Mucosa of descending colon (tissue), 3 donors: ENCODE measurements around the gene MREG. TPM values are rescaled to one million over a fixed set of nuclear protein-coding genes. Genes with fewer than 3 reads are reported as not detected.

Experiments used
- ATAC-seq: fragments of 200-7000 bp; cut with Tn5 transposase; one replicate; pipeline ENCODE4 v1.9.1; 2020; ENCODE audit warnings: mild to moderate bottlenecking, moderate library complexity
- DNase-seq, 3 donors: peaks; one replicate each; pipeline ENCODE4 v3.0.0-alpha.2; 2020
- H3K36me3 ChIP-seq: fragments of 200-600 bp; one replicate; pipeline ENCODE4 v1.8.0; 2021; ENCODE audit warnings: low read depth, mild to moderate bottlenecking
- H3K4me1 ChIP-seq: fragments of 200-600 bp; one replicate; pipeline ENCODE4 v1.8.0; 2021; ENCODE audit warnings: low read depth, mild to moderate bottlenecking
- H3K4me3 ChIP-seq: fragments of 200-600 bp; one replicate; pipeline ENCODE4 v1.8.0; 2021; ENCODE audit warnings: mild to moderate bottlenecking
- H3K9me3 ChIP-seq: fragments of 200-600 bp; one replicate; pipeline ENCODE4 v1.8.0; 2021; ENCODE audit warnings: mild to moderate bottlenecking
- intact Hi-C, 2 donors: fragments of 100-400 bp; cut with DNase I in 1 of 2; cut with micrococcal nuclease in 1 of 2; formaldehyde crosslinking; loops; one replicate each; pipeline versions ENCODE4 v1.11.0 to v1.11.1; 2022; cut with DNase I, micrococcal nuclease
- total RNA-seq, 3 donors: library from RNA; stranded (reverse); fragmentation: NEBNext Ultra II Directional in 2 of 3; extraction: Animal tissue kit (Norgen Biotek cat#: 25700) in 2 of 3; gene quantifications; one replicate each; pipeline versions ENCODE4 v1.2.1 to v1.2.4, GENCODE V29; 2021 to 2023
- TF ChIP-seq, protein P1 (sequence below): fragments of 200-600 bp; IDR thresholded peaks from one replicate; pipeline ENCODE4 v1.8.0; 2022; ENCODE audit warnings: antibody characterized with exemption, mild to moderate bottlenecking
- donor health status: DM: no; HTN: no; CAD: no; lungs with moderate emphysema.
- donor health status: DM: no; HTN: no; CAD: no.
- donor health status: DM: no; HTN: yes; CAD: no.

The MREG gene
- total RNA-seq, 3 donors from 2014 or later: 5.7 to 10.9 (median 8.5) TPM

DNA sequence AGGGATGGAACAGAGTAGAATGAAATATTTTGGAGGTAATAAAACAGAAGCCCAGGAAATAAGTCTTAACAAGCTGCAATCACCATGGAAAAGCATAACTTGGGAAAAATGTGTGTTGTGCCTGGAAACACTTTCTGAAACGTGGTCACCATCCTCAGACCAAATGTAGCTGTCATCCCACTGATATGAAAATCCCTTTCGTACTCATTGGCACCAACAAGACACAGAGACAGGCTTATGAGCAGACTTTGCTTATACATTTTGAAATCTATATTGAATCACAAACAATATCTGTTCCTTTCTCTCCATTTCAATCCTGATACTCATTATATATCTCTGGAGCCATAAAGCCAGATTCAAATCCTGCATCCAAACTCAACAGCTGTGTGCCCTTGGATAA lies 28.7 kb downstream of the MREG start:
- H3K9me3 ChIP-seq: no peaks in the 10 kb centered on the region
- TF ChIP-seq, protein P1, sequence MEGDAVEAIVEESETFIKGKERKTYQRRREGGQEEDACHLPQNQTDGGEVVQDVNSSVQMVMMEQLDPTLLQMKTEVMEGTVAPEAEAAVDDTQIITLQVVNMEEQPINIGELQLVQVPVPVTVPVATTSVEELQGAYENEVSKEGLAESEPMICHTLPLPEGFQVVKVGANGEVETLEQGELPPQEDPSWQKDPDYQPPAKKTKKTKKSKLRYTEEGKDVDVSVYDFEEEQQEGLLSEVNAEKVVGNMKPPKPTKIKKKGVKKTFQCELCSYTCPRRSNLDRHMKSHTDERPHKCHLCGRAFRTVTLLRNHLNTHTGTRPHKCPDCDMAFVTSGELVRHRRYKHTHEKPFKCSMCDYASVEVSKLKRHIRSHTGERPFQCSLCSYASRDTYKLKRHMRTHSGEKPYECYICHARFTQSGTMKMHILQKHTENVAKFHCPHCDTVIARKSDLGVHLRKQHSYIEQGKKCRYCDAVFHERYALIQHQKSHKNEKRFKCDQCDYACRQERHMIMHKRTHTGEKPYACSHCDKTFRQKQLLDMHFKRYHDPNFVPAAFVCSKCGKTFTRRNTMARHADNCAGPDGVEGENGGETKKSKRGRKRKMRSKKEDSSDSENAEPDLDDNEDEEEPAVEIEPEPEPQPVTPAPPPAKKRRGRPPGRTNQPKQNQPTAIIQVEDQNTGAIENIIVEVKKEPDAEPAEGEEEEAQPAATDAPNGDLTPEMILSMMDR: no peak
- H3K4me1 ChIP-seq: no peaks in the 10 kb centered on the region

DNA sequence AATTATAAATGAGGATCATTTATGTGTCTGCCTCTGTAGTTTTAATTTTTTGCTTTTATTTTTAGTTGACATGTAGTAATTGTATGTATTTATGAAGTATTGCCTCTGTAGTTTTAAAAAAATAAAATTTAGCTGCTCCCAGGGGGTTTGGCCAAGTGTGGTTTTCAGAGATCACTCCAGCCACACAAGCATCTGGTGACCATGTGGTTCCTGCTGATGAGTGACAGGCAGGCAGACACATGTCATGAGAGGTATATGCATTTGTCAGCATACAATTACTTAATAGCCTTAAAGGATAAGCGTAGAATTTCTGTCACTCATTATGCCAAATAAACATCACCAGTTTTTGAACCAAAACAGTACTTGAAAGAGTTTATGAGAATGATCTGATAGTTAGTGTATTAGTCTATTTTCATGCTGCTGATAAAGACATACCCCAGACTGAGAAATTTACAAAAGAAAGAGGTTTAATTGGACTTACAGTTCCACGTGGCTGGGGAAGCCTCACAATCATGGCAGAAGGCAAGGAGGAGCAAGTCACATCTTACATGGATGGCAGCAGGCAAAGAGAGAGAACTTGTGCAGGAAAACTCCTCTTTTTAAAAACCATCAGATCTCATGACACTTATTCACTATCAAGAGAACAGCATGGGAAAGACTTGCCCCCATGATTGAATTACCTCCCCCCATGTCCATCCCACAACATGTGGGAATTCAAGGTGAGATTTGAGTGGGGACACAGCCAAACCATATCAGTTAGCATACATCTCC lies 29.6 kb downstream of the MREG start:
- no peaks in the 10 kb centered on the region for H3K4me1 ChIP-seq
- DNase-seq (no peak), ATAC-seq (no peak)
- H3K9me3 ChIP-seq: no peaks in the 10 kb centered on the region
- no peaks in the 10 kb centered on the region for H3K36me3 ChIP-seq
- H3K4me3 ChIP-seq: no peak overlapping the region
- intact Hi-C loops: no loop called here
- TF ChIP-seq, protein P1: no peak

More for the DNA sequence above, 28.7 kb downstream of the MREG start:
- ATAC-seq (no peak), DNase-seq (no peak)
- intact Hi-C loops: no loop called here
- no peak overlapping the region for H3K4me3 ChIP-seq
- H3K36me3 ChIP-seq: no peaks in the 10 kb centered on the region

DNA sequence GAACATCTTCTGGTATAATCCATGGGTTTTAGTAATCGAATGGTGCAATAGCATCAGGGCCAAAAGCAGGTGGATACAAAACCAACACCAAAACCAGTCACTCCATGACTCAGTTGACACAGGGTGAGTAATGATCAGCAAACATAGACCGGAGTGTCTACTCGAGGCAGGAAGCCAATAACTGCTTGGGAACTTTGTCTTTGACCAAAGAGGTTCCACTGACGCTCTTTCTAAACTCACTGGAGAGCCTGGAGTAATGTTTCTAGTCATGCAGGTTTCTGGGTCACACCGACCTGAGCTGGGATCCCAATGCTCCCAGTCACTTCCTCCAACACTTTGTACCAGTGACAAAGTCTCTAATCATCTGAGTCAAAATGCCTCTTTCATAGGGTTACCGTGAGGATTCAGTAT lies 30.9 kb downstream of the MREG start:
- Histone ChIP-seq H3K4me3 (no peak overlapping the region), H3K36me3 (no peaks in the 10 kb centered on the region), H3K9me3 (no peaks in the 10 kb centered on the region), H3K4me1 (no peaks in the 10 kb centered on the region)
- intact Hi-C loops: no loop called here
- DNase-seq (no peak), ATAC-seq (peak; percentile 77)
- TF ChIP-seq, protein P1: no peak

DNA sequence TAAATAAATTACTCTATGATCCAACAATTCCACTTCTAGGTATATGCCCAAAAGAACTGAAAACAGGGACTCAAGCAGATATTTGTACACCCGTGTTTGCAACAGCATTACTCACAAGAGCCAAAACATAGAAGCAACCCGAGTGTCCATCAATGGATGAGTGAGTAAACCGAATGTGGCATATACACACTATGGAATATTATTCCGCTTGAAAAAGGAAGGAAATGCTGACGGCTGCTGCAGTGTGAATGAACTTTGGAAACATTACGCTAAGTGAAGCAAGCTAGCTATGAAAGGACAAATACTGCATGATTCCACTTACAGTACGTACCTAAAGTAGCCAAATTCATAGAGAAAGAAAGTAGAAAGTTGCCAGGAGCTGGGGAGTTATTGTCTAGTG lies 32.2 kb downstream of the MREG start:
- no peaks in the 10 kb centered on the region for H3K36me3 ChIP-seq
- no peaks in the 10 kb centered on the region for H3K4me1 ChIP-seq
- H3K4me3 ChIP-seq: no peak overlapping the region
- intact Hi-C loops: no loop called here
- TF ChIP-seq, protein P1: no peak
- ATAC-seq (no peak), DNase-seq (no peak)
- H3K9me3 ChIP-seq: no peaks in the 10 kb centered on the region

DNA sequence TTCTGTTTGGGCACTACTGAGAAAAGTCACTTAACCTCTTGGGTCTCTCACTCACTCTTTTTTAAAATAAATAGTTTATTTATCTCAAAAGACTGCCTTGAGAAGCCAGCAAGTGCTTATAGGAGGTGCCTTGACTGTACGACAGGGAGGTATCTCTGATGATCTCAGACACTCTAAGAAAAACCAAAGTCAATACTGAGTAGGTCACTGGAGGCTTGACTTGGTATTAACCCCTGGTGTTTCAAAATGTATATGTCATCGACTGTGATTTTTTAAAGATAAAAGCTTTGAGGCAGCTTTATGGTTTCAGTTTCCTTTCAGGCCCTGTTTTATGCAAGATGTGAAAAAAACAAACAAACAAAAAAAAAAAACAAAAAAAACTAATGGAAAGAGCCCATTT lies 33.7 kb downstream of the MREG start:
- TF ChIP-seq, protein P1: no peak
- intact Hi-C loops: no loop called here
- Histone ChIP-seq H3K36me3 (no peaks in the 10 kb centered on the region), H3K9me3 (no peaks in the 10 kb centered on the region), H3K4me1 (no peaks in the 10 kb centered on the region), H3K4me3 (no peak overlapping the region)
- ATAC-seq (no peak), DNase-seq (no peak)
